GM21737 (cell line): ENCODE measurements around the gene TTC7B.

Experiments
- ATAC-seq: cut with Tn5 transposase; IDR thresholded peaks from one replicate; pipeline ENCODE4 v1.9.1; 2021; ENCODE audit warnings: mild to moderate bottlenecking, moderate library complexity; ENCODE audit not compliant: unreplicated experiment

Gene TTC7B

DNA sequence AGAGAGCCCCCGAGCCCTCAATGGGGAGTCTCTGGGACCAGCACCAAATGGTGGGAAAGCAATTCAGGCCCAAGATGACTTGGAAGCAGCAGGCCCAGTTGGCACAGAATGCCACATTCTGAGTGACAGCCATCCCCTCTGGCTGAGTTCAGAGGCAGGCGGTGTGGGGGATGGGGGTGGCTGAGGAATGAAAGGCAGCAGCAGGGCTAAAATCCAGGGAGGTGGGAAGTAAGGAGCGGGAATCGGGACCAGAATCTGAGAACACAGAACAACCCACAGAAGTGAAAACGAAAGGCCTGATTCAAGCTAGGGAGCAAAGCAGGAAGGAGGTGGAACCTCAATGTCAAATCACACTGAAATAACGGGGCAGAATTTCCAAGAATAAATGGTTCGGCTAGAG is 248.2 kb downstream of the TTC7B start:
- ATAC-seq, result no peak

GRCh38 chr14:90567191-90567590 is 249.0 kb downstream of the TTC7B start:
- ATAC-seq, result no peak

DNA sequence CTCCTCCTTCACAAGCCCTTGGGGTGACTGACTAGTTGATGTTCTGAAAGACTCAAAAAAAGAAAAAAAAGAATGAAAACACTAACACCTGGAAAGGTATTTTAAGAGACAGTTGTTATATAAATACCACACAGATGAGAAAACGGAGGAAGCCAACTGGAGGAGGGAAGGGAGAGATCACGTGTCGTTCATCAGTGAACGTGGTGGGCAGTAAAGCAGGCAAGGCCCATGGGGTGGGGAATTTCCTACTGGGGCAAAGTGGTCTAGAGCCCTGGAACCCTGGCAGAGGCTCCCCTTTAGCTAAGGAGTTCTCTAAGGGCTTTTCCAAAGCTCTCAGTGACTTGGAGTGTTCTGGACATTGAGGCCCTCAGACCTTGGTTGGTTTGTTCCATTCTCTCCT is 249.7 kb downstream of the TTC7B start:
- no peak for ATAC-seq

DNA sequence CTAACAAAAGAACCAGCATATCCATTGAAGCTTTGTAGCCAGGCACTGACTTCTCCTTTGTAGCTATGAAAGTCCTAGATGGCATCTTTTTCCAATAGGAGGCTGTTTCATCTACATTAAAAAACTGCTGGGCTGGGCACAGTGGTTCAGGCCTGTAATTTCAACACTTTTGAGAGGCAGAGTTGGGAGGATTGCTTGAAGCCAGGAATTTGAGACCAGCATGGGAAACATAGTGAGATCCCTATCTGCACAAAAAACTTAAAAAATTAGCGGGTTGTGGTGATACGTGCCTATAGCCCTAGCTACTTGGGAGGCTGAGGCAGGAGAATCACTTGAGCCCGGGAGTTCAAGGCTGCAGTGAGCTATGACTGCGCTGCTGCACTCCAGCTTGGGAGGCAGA is 251.7 kb downstream of the TTC7B start:
- no peak for ATAC-seq

- ATAC-seq, result no peak
Measured at GRCh38 chr14:90562652-90563051, 253.6 kb downstream of the TTC7B start.

DNA sequence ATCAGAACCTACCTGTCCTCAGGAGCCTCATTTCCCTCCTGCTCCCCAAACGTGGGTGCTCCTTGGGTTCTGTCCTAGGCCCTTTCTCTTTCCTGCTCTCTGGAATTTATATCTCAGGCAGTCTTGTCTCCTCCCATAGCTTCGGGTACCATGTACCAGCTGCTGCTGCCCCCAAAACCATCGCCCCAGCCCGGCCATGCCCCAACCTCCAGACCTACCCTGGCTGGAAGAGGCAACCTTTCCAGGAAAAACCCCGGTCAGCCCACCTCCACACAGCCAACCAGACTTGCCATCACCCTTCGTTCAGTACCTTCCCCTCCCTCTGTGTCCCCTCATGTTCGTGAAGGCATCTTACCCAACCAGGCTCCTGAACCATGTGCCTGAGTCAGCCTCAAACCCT is 254.3 kb downstream of the TTC7B start:
- no peak for ATAC-seq

GRCh38 chr14:90560991-90561390 is 255.2 kb downstream of the TTC7B start:
- no peak for ATAC-seq

- no peak for ATAC-seq
Measured at GRCh38 chr14:90560558-90560957, 255.7 kb downstream of the TTC7B start.

DNA sequence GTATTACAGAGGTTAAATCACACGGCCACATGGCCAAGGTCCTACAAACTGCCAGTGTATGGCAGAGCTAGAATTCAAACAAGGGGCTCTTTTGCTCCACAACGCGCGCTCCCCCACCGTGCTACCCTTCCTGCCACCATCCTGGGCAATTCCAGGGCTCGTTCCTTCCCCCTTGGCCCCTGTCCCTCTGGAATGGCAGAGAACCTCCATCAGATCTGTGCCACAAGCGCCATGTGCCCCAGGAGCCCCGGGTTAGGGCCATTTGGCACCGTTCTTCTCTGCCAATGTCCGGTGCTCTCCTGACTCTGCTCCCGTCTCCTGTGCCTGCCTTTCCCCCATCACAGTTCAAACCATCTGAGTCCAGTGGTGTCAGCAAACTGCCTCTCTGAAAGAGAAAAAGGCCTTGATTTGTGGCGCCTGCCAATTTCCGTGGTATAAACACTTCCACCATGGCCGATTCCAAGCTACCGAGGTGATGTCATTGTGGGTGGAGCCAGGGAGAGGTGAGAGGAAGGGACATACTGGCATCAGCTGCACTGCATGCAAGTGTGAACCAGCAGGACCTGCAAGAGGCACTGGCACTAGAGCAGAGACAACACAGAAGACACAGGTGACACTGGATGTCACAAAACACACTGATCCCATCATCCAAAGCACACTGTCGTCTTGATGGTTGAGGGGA is 256.3 kb downstream of the TTC7B start:
- ATAC-seq, result no peak

DNA sequence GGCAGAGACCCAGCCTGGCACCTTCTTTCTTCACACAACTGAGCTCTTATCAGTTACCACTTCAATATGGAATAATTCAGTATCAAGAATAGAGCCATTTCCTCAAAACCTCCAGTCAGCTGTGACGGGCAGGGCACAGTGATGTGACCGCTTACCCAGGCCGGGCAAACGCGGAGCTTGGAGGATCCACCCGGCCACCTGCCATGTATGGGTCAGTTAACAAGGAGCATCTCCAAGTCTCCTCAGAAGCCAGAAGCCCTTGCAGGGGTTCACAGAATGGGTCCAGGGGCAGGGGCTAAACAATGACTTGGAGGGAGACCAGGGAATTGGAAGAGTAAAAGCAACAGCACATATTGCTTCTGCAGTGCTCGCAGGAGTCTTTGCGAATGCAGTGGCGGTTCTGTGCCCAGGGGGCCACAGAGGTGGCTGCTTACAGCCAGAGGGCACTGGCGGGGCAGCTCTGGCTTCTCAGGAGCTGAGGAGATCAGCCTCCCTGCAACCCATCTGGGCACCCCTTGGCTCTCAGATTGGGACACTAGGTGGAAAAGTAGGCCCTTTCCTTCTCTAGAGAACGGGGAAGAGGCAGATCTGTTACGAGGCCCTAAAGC is 257.1 kb downstream of the TTC7B start:
- ATAC-seq, result no peak

DNA sequence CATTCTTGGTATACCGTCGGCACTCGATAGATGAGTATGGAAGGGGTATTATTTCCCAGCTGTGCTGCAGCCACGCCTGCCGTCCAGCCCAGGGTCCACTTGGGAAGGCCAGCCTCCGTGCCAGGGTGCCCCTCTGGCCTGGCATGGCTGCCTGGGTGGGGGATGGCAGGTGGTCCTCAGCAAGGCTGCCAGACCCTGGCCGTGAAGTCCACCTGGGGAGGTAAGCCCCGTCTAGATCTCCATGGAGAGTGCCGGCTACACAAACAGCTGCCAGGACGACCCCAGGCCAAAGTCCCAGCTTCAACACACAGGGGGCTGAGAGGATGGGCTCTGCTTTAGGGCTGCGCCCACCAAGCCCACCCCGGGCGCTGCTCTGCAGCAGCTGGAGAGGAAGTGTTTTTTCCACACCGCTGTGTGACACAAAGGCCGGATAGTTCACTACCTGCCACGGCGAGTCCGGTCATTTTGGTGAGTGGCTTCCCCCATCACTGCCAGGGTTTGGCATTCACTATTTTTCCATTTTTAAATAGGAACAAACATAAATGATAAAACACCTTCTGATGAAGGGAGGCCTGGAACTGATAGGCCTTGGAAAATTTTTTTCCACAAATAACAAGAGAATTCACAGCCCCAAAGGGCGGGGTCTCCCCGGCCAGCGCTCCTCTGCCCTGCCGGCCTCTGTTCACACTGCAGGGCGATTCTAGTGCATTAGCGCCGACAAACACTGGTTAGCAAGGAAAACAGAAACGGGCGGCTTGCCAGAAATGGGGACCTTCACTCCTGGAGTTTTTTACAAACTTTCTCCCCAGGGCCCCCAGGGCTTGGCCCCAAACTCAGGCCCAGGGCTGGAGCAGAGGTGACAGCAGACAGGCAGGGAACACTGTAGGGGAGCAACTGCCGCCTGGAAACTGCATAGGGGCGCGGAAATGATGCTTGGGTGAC is 257.9 kb downstream of the TTC7B start:
- ATAC-seq, result no peak

- no peak for ATAC-seq
Measured at GRCh38 chr14:90557516-90557915, 258.7 kb downstream of the TTC7B start.

GRCh38 chr14:90556666-90557450 is 259.4 kb downstream of the TTC7B start:
- no peak for ATAC-seq

- ATAC-seq, result no peak
Measured at GRCh38 chr14:90556012-90556477, 260.2 kb downstream of the TTC7B start.

GRCh38 chr14:90555126-90556011 is 260.9 kb downstream of the TTC7B start:
- ATAC-seq, result no peak

- no peak for ATAC-seq
Measured at GRCh38 chr14:90554341-90554740, 261.9 kb downstream of the TTC7B start.

GRCh38 chr14:90553921-90554336 is 262.3 kb downstream of the TTC7B start:
- no peak for ATAC-seq

DNA sequence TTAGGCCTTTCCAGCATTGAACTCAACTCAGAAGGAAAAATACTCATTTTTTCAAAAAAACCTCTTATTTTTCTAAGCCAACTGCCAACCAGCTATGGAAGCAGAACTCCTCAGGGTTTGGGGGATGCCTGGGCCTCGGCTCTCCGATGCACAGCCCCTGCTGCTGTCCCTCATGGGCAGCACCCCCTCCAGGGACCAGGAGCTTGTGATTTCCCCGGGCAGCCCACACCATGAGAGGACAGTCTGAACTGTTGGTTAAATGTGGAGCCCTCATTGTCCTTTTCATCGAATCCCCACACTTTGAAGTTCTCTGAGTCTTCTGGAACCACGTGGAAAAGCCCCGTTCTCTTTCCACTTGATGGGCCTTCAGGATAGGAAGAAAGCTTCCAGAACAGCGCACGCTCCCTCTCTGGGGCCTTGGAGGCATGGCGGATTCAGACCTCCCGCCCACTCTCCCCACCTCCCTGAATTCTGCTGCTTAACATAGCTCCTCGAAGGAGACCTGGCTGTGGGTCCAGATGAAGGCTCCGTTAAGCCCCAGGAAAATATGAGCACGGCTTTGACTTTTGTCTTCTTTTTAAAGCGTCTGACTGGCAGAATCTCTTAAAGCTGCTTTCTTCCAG is 262.8 kb downstream of the TTC7B start:
- ATAC-seq, result no peak
